HL-60 (cell line): ENCODE results near the gene DCP1B.

Source experiments
- CTCF ChIP-seq: IDR thresholded peaks from one replicate; pipeline ENCODE4 v1.5.1; 2011; ENCODE audit warnings: low read length, control low read depth, inconsistent platforms; ENCODE audit not compliant: insufficient read depth
- GABPA ChIP-seq: IDR thresholded peaks from 2 replicates; pipeline ENCODE4 v1.6.1; 2012; ENCODE audit warnings: low read depth
- POLR2AphosphoS5 ChIP-seq: IDR thresholded peaks from 2 replicates; pipeline ENCODE4 v1.6.1; 2012; ENCODE audit warnings: low read depth
- REST ChIP-seq: IDR thresholded peaks from 2 replicates; pipeline ENCODE4 v1.6.1; 2012; ENCODE audit warnings: low read depth; ENCODE audit not compliant: insufficient replicate concordance
- SPI1 ChIP-seq: IDR thresholded peaks from 2 replicates; pipeline ENCODE4 v1.6.1; 2012; ENCODE audit warnings: low read depth, mild to moderate bottlenecking, borderline replicate concordance

GRCh38 chr12:1920436-1920835 lies 83.8 kb downstream of the DCP1B start:
- TF ChIP-seq CTCF = no peak
- no peak for TF ChIP-seq POLR2AphosphoS5
- TF ChIP-seq REST = no peak
- TF ChIP-seq GABPA = no peak
- TF ChIP-seq SPI1 = no peak
